ENCODE measurements around the gene CASS4. TPM values are rescaled to one million over a fixed set of nuclear protein-coding genes. Genes with fewer than 3 reads are reported as not detected.

The CASS4 gene
- total and polyA plus RNA-seq, 2 donors (not counting 3 experiments of a cell fraction or from before 2014, with no cell fraction given): not detected

DNA sequence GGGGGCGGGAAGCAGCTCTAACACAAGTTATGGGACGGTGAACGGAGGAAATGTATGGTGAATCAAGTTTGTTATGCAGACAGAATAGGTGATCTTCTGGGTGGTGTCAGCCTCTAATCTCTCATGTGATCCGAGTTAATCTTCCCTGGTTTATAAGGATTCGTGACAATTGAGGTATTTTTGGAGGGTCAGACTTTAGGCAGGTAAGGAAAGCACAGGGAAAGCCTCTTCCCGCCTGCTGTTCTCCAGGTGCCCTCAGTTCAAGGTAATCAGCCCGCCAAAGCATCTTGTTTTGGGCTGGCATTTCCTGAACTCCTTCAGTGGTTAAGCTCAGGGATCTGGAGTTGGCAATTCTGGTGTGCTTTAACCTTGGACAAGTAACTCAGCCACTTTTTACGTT lies 18.4 kb upstream of the CASS4 start:
- Histone ChIP-seq H4K20me1 (replicated peaks; ENCODE audit: control insufficient read depth, extremely low read depth, insufficient read depth, low read length) (no peaks in the 10 kb centered on the region), H3K9ac (replicated peaks; ENCODE audit: extremely low read depth, insufficient read depth, low read length) (peak overlapping the region; percentile 81), H3K79me2 (ENCODE audit: control insufficient read depth, insufficient read depth, low read length) (peaks cover 56% of the 10 kb centered on the region), H3K9me3 (replicated peaks; ENCODE audit: control insufficient read depth, insufficient read depth, low read length) (no peaks in the 10 kb centered on the region), H3K36me3 (ENCODE audit: control insufficient read depth in 2 of 2, extremely low read depth in 1 of 2, insufficient read depth in 2 of 2, low read length in 2 of 2) (peaks cover 13 to 20% of the 10 kb centered on the region in 2 experiments), H3K4me3 (replicated peaks in 1 of 3; ENCODE audit: insufficient read depth in 1 of 3, low read depth in 1 of 3, low read length in 3 of 3) (peak overlapping the region in 2 of 3 experiments; percentile 52 to 78), H3K9me1 (replicated peaks; ENCODE audit: control insufficient read depth, extremely low read depth, insufficient read depth, low read length) (no peaks in the 10 kb centered on the region), H2AFZ (ENCODE audit: low read depth, low read length) (no peak overlapping the region), H3K4me2 (ENCODE audit: insufficient read depth, low read length) (peak overlapping the region; percentile 82), H3K27ac (ENCODE audit: insufficient read depth, low read depth, low read length) (no peak overlapping the region), H3K4me1 (ENCODE audit: control insufficient read depth, extremely low read depth, insufficient read depth, low read length) (peaks cover 14% of the 10 kb centered on the region), H3K27me3 (ENCODE audit: control insufficient read depth in 2 of 2, insufficient read depth in 2 of 2, low read length in 2 of 2) (no peaks in the 10 kb centered on the region)
- BruUV-seq (replicated peaks): no TSS peak
- POLR2A ChIA-PET: no interaction called here
- FAIRE-seq (no peak), DNase-seq (ENCODE audit: low read depth, low spot score) (no peak)
- dilution Hi-C loops (cut with MboI; ENCODE audit: extremely low pct_ligation_motif_present, low sequenced_read_pairs): no loop called here
- intact Hi-C loops (cut with micrococcal nuclease): no loop called here
- TF ChIP-seq GATA2 (IDR thresholded peaks at IDR 0.05; ENCODE audit: insufficient read depth, insufficient read length, low read depth, low read length) (no peak), MYC (IDR thresholded peaks at IDR 0.05; ENCODE audit: low read depth, low read length) (no peak), FOS (IDR thresholded peaks at IDR 0.05; ENCODE audit: borderline replicate concordance, insufficient read depth, low read length) (no peak), POLR2AphosphoS5 (IDR thresholded peaks at IDR 0.05; ENCODE audit: insufficient read depth, low read depth, low read length) (no peak), EZH2 (IDR thresholded peaks at IDR 0.05; ENCODE audit: borderline replicate concordance, low read depth, low read length, severe bottlenecking) (no peak), JUN (IDR thresholded peaks at IDR 0.05; ENCODE audit: borderline replicate concordance, insufficient read depth, insufficient read length, low read depth) (no peak), POLR2A (IDR thresholded peaks at IDR 0.05; ENCODE audit: low read depth, low read length) (no peak)
- TF ChIP-seq, protein P1, sequence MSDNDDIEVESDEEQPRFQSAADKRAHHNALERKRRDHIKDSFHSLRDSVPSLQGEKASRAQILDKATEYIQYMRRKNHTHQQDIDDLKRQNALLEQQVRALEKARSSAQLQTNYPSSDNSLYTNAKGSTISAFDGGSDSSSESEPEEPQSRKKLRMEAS (IDR thresholded peaks at IDR 0.05; ENCODE audit: insufficient read depth, insufficient read length): no peak
- TF ChIP-seq, protein P2, sequence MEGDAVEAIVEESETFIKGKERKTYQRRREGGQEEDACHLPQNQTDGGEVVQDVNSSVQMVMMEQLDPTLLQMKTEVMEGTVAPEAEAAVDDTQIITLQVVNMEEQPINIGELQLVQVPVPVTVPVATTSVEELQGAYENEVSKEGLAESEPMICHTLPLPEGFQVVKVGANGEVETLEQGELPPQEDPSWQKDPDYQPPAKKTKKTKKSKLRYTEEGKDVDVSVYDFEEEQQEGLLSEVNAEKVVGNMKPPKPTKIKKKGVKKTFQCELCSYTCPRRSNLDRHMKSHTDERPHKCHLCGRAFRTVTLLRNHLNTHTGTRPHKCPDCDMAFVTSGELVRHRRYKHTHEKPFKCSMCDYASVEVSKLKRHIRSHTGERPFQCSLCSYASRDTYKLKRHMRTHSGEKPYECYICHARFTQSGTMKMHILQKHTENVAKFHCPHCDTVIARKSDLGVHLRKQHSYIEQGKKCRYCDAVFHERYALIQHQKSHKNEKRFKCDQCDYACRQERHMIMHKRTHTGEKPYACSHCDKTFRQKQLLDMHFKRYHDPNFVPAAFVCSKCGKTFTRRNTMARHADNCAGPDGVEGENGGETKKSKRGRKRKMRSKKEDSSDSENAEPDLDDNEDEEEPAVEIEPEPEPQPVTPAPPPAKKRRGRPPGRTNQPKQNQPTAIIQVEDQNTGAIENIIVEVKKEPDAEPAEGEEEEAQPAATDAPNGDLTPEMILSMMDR (IDR thresholded peaks at IDR 0.05; ENCODE audit: extremely low read depth in 1 of 2, insufficient read depth in 1 of 2, low read depth in 1 of 2, low read length in 2 of 2): no peak
- CTCF ChIA-PET: interaction anchor here (1.8 kb wide), 1 partner anchor 34 kb away, joined by 5 read pairs; no protein-coding TSS in a partner anchor
